GM12878 (cell line): ENCODE data around the gene TNRC6B. TPM values are rescaled to one million over a fixed set of nuclear protein-coding genes. Genes with fewer than 3 reads are reported as not detected.

ENCODE experiments used
- ATAC-seq: fragments of 200-7000 bp; cut with Tn5 transposase; 3 replicates; pipeline ENCODE4 v1.9.1; 2020; ENCODE audit warnings: mild to moderate bottlenecking, moderate library complexity
- BruUV-seq: library from RNA; stranded (reverse); fragments of 400-500 nt; replicated peaks from 2 replicates; lab custom pipeline; 2021; lab: Mats Ljungman, UMichigan
- CTCF ChIA-PET: fragments of 300-600 bp; sonication (Branson Sonifier 250); formaldehyde crosslinking; extraction: SDS; loops from one replicate; lab custom pipeline; 2021; ENCODE audit warnings: inconsistent platforms; lab: Yijun Ruan, JAX
- POLR2A ChIA-PET: fragments of 350-600 bp; formaldehyde crosslinking; extraction: SDS; loops from one replicate; lab custom pipeline; 2021; ENCODE audit warnings: inconsistent platforms; lab: Charles Lee
- RAD21 ChIA-PET: fragments of 300-600 bp; sonication (Branson Sonifier 250); formaldehyde crosslinking; loops from one replicate; lab custom pipeline; 2023; ENCODE audit warnings: antibody characterized with exemption; ENCODE audit not compliant: unreplicated experiment; lab: Charles Lee
- SMC1A ChIA-PET: fragments of 300-600 bp; sonication (Branson Sonifier 250); formaldehyde crosslinking; loops from one replicate; lab custom pipeline; 2023; ENCODE audit not compliant: unreplicated experiment, uncharacterized antibody; lab: Charles Lee
- DNase-seq: peaks from one replicate; pipeline ENCODE4 v3.0.0-alpha.2; 2011; ENCODE audit warnings: low read depth, low spot score
- FAIRE-seq: peaks from 3 replicates; lab custom pipeline; 2011; peaks lifted over from hg19 to GRCh38; lab: Jason Lieb, UNC
- H2AFZ ChIP-seq: 2 replicates; pipeline ENCODE4 v1.6.0; 2011; ENCODE audit warnings: low read depth, low read length, control low read depth; ENCODE audit not compliant: control insufficient read depth
- H3K27ac ChIP-seq: 2 replicates; pipeline ENCODE4 v1.5.1; 2011; ENCODE audit warnings: control low read depth; ENCODE audit not compliant: control insufficient read depth, insufficient read depth
- H3K27me3 ChIP-seq, 2 experiments: replicated peaks in 1 of 2; 2 replicates each; pipeline versions ENCODE4 v1.6.0 to v1.6.1; 2011; ENCODE audit warnings: low read length in 1 of 2; ENCODE audit not compliant: control insufficient read depth in 2 of 2, insufficient read depth in 2 of 2
- H3K36me3 ChIP-seq, 2 experiments: 2 replicates each; pipeline ENCODE4 v1.5.1; 2011; ENCODE audit warnings: low read length in 1 of 2; ENCODE audit not compliant: control insufficient read depth in 2 of 2, insufficient read depth in 2 of 2
- H3K4me1 ChIP-seq: 2 replicates; pipeline ENCODE4 v1.6.1; 2011; ENCODE audit warnings: mild to moderate bottlenecking, low read length, moderate library complexity, mixed read lengths; ENCODE audit not compliant: control insufficient read depth, insufficient read depth
- H3K4me2 ChIP-seq: 2 replicates; pipeline ENCODE4 v1.6.0; 2011; ENCODE audit warnings: control low read depth; ENCODE audit not compliant: control insufficient read depth, insufficient read depth
- H3K4me3 ChIP-seq: fragments of 200-600 bp; sonication (generic); 2 replicates; pipeline ENCODE4 v1.5.1; 2016
- H3K79me2 ChIP-seq: 2 replicates; pipeline ENCODE4 v1.6.0; 2011; ENCODE audit warnings: low read length; ENCODE audit not compliant: control insufficient read depth, insufficient read depth
- H3K9ac ChIP-seq: 2 replicates; pipeline ENCODE4 v1.8.0; 2011; ENCODE audit warnings: low read length, control low read depth, mixed read lengths; ENCODE audit not compliant: control insufficient read depth, insufficient read depth
- H3K9me3 ChIP-seq: replicated peaks from 3 replicates; pipeline ENCODE4 v1.5.1; 2011; ENCODE audit warnings: mild to moderate bottlenecking, low read length; ENCODE audit not compliant: control insufficient read depth, insufficient read depth
- H4K20me1 ChIP-seq: 2 replicates; pipeline ENCODE4 v1.6.0; 2011; ENCODE audit not compliant: control insufficient read depth, insufficient read depth
- BCL11A ChIP-seq: IDR thresholded peaks from 2 replicates; pipeline ENCODE4 v1.6.1; 2011; ENCODE audit warnings: low read depth, low read length
- ETV6 ChIP-seq, 2 experiments: fragments of 450-650 bp in 1 of 2; IDR thresholded peaks in 1 of 2; conservative IDR thresholded peaks in 1 of 2; 2 replicates each; pipeline ENCODE4 v1.6.1; 2014; ENCODE audit warnings: antibody characterized with exemption in 1 of 2, borderline replicate concordance in 1 of 2, low read depth in 1 of 2, mild to moderate bottlenecking in 1 of 2, moderate library complexity in 1 of 2
- JUNB ChIP-seq: IDR thresholded peaks from 2 replicates; pipeline ENCODE4 v1.6.1; 2016; ENCODE audit warnings: antibody characterized with exemption, mild to moderate bottlenecking
- KLF5 ChIP-seq: fragments of 450-650 bp; IDR thresholded peaks from 2 replicates; pipeline ENCODE4 v1.6.1; 2014; ENCODE audit warnings: mild to moderate bottlenecking; ENCODE audit not compliant: partially characterized antibody
- MYB ChIP-seq: fragments of 150-350 bp; IDR thresholded peaks from 2 replicates; pipeline ENCODE4 v1.6.1; 2014; ENCODE audit warnings: mild to moderate bottlenecking, low read depth, low read length, borderline replicate concordance
- NR2C2 ChIP-seq: IDR thresholded peaks from 2 replicates; pipeline ENCODE4 v1.6.1; 2011; ENCODE audit warnings: borderline replicate concordance, low read depth; ENCODE audit not compliant: control insufficient read depth, insufficient read length
- SIX5 ChIP-seq: IDR thresholded peaks from 2 replicates; pipeline ENCODE4 v1.6.1; 2011; ENCODE audit warnings: mild to moderate bottlenecking, low read depth, low read length, moderate library complexity; ENCODE audit not compliant: severe bottlenecking
- SP1 ChIP-seq: IDR thresholded peaks from one replicate; pipeline ENCODE4 v1.6.1; 2011; ENCODE audit warnings: low read depth, low read length
- SREBF1 ChIP-seq: IDR thresholded peaks from 2 replicates; pipeline ENCODE4 v1.6.1; 2012; ENCODE audit warnings: mild to moderate bottlenecking, low read length
- WRNIP1 ChIP-seq: IDR thresholded peaks from 2 replicates; pipeline ENCODE4 v1.6.1; 2011; ENCODE audit warnings: low read depth, low read length, improper control_type of control experiment, borderline replicate concordance
- WGBS: methylation state at CpG from one replicate; pipeline ENCODE4 v1.1.6; 2016; ENCODE audit warnings: low lambda C conversion rate; ENCODE audit not compliant: insufficient replicate concordance, insufficient coverage; ENCODE audit errors: missing lambda C conversion rate; 5-methylcytosine and 5-hydroxymethylcytosine counted together
- in situ Hi-C: fragments of 300-500 bp; cut with MboI; formaldehyde crosslinking; loops from 9 replicates; pipeline ENCODE4 v1.14.3; 2018; ENCODE audit warnings: mixed read lengths
- intact Hi-C: fragments of 100-400 bp; cut with micrococcal nuclease; formaldehyde crosslinking; loops from one replicate; pipeline ENCODE4 v1.14.2; 2022; ENCODE audit not compliant: unreplicated experiment
- polyA plus RNA-seq, 11 experiments: library from polyadenylated mRNA; depleted of rRNA in 4 of 11; unstranded in 6 of 11; stranded (reverse) in 5 of 11; fragments of >200 nt; fragmentation: Nextera tagmentation in 4 of 11; fragmentation: Illumina TruSeq in 1 of 11; extraction: Ambion mirVana in 4 of 11; extraction: Trizol in 1 of 11; gene quantifications; 1 replicate in 1 of 11; 2 replicates in 10 of 11; pipeline versions ENCODE4 v1.2.1 to v1.2.3, GENCODE V29; 2011 to 2016; ENCODE audit warnings: inconsistent platforms in 2 of 11, missing spikeins in 2 of 11, low read depth in 1 of 11
- total RNA-seq, 4 experiments: library from RNA; depleted of rRNA in 3 of 4; stranded (reverse); fragments of >200 nt in 3 of 4; fragmentation: Illumina TruSeq in 1 of 4; extraction: Trizol in 1 of 4; gene quantifications; 2 replicates each; pipeline versions ENCODE4 v1.2.1 to v1.2.3, GENCODE V29; 2013 to 2021
- TF ChIP-seq, protein P1 (sequence below): IDR thresholded peaks from 2 replicates; pipeline ENCODE4 v1.6.1; 2011; ENCODE audit warnings: low read depth, mild to moderate bottlenecking, low read length, moderate library complexity, borderline replicate concordance; ENCODE audit errors: extremely low read depth
- TF ChIP-seq, protein P2 (sequence below): fragments of 450-650 bp; IDR thresholded peaks from 2 replicates; pipeline ENCODE4 v1.6.1; 2014; ENCODE audit warnings: mild to moderate bottlenecking

Gene TNRC6B
- total and polyA plus RNA-seq, 10 of the 15 experiments (the other 5 are each of a cell fraction or from before 2014, with no cell fraction given): 3.6 to 32.8 (median 16.4) TPM

DNA sequence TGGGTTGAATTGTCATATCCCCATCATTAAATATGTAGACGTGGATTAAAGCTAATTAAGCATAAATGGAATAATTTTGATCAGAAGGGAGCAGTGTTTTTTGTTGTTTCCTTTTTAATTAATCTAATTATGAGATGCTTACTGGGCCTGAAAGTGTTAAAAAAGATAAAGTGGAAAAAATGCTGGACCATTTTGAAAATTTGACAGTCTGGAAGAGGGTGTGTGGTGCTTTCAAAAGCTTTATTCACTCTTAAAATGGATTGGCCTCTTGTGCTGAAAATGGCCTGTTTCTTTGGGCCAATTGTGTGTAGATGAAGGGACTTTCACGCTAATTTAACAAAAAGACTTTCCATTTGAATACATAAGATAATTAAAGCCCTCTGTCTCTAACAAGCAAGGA, 1.8 kb downstream of the TNRC6B start:
- peak overlapping the region; percentile 76 for H3K27ac ChIP-seq
- POLR2A ChIA-PET: interaction anchor here (1.0 to 2.7 kb wide), 8 partner anchors 17 to 914 kb away, joined by 3 to 16 read pairs (median 4); no protein-coding TSS in a partner anchor
- CTCF ChIA-PET: interaction anchor here (0.7 to 3.8 kb wide), 8 partner anchors 12 to 719 kb away, joined by 3 to 26 read pairs (median 4); partner anchors contain the start of gene ADSL
- H3K27me3 ChIP-seq: no peaks in the 10 kb centered on the region
- peak overlapping the region; percentile 59 for H3K4me3 ChIP-seq
- SMC1A ChIA-PET: interaction anchor here (1.0 to 5.4 kb wide), 18 partner anchors 8 to 354 kb away, joined by 3 to 43 read pairs (median 5); partner anchors contain the start of gene ADSL
- no peak overlapping the region for H2AFZ ChIP-seq
- WGBS: 0% methylated on average over 2 of the region's 2 CpGs
- no peak for ATAC-seq
- no peak for DNase-seq
- H3K36me3 ChIP-seq: no peaks in the 10 kb centered on the region
- peaks cover 9% of the 10 kb centered on the region for H3K4me1 ChIP-seq
- in situ Hi-C loops: no loop called here
- FAIRE-seq: no peak
- RAD21 ChIA-PET: interaction anchor here (0.6 to 5.0 kb wide), 9 partner anchors 12 to 166 kb away, joined by 3 to 45 read pairs (median 3); no protein-coding TSS in a partner anchor
- H3K79me2 ChIP-seq: peaks cover 61% of the 10 kb centered on the region
- intact Hi-C loops: loop anchor here (2.0 kb wide), 1 partner anchor 135 kb away; no protein-coding TSS in a partner anchor
- H3K4me2 ChIP-seq: peak overlapping the region; percentile 94
- BruUV-seq: no TSS peak
- H4K20me1 ChIP-seq: no peaks in the 10 kb centered on the region
- TF ChIP-seq MYB (no peak), SP1 (no peak), SIX5 (no peak), NR2C2 (no peak), KLF5 (no peak), JUNB (no peak), SREBF1 (no peak), BCL11A (no peak), WRNIP1 (no peak), ETV6 (conservative IDR thresholded peaks at IDR 0.05 in 1 of 2, IDR thresholded peaks at IDR 0.05 in 1 of 2; ENCODE audit: borderline replicate concordance in 1 of 2, low read depth in 1 of 2) (no peak)
- TF ChIP-seq, protein P1, sequence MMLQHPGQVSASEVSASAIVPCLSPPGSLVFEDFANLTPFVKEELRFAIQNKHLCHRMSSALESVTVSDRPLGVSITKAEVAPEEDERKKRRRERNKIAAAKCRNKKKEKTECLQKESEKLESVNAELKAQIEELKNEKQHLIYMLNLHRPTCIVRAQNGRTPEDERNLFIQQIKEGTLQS: no peak
- TF ChIP-seq, protein P2, sequence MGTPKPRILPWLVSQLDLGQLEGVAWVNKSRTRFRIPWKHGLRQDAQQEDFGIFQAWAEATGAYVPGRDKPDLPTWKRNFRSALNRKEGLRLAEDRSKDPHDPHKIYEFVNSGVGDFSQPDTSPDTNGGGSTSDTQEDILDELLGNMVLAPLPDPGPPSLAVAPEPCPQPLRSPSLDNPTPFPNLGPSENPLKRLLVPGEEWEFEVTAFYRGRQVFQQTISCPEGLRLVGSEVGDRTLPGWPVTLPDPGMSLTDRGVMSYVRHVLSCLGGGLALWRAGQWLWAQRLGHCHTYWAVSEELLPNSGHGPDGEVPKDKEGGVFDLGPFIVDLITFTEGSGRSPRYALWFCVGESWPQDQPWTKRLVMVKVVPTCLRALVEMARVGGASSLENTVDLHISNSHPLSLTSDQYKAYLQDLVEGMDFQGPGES: no peak
- H3K9ac ChIP-seq: peak overlapping the region; percentile 77
- no peaks in the 10 kb centered on the region for H3K9me3 ChIP-seq
